GM21360 (cell line): ENCODE data around the gene PER3.

Experiments
- ATAC-seq: cut with Tn5 transposase; IDR thresholded peaks from one replicate; pipeline ENCODE4 v1.9.1; 2021; ENCODE audit warnings: mild to moderate bottlenecking, moderate library complexity; ENCODE audit not compliant: unreplicated experiment

The PER3 gene

GRCh38 chr1:7783826-7784491 is at the start of gene PER3:
Gene PER3 (plus strand): TSS chr1:7784291. CDS start chr1:7784878, 587 bp downstream.
- peak; percentile 90 for ATAC-seq

GRCh38 chr1:7738044-7738443 is 46.0 kb upstream of the PER3 start:
- no peak for ATAC-seq

- ATAC-seq: no peak
These were observed 40.7 kb upstream of the PER3 start for GRCh38 chr1:7743346-7743745.

- ATAC-seq: no peak
These were observed 39.2 kb upstream of the PER3 start for GRCh38 chr1:7744882-7745281.

- ATAC-seq: no peak
These were observed 38.3 kb upstream of the PER3 start for GRCh38 chr1:7745783-7746182.

GRCh38 chr1:7747605-7748004 is 36.5 kb upstream of the PER3 start:
- ATAC-seq: no peak

- no peak for ATAC-seq
These were observed 35.0 kb upstream of the PER3 start for GRCh38 chr1:7749126-7749525.

- no peak for ATAC-seq
These were observed 32.9 kb upstream of the PER3 start for GRCh38 chr1:7751174-7751573.

- no peak for ATAC-seq
These were observed 31.3 kb upstream of the PER3 start for GRCh38 chr1:7752512-7753417.

GRCh38 chr1:7753641-7754040 is 30.4 kb upstream of the PER3 start:
- no peak for ATAC-seq

GRCh38 chr1:7754234-7754633 is 29.9 kb upstream of the PER3 start:
- no peak for ATAC-seq

- no peak for ATAC-seq
These were observed 28.6 kb upstream of the PER3 start for GRCh38 chr1:7755448-7755847.

GRCh38 chr1:7760245-7760644 is 23.8 kb upstream of the PER3 start:
- ATAC-seq: no peak

- ATAC-seq: no peak
These were observed 23.0 kb upstream of the PER3 start for GRCh38 chr1:7761103-7761502.

- ATAC-seq: no peak
These were observed 16.9 kb upstream of the PER3 start for GRCh38 chr1:7767176-7767575.

- no peak for ATAC-seq
These were observed 15.5 kb upstream of the PER3 start for GRCh38 chr1:7768583-7768982.

GRCh38 chr1:7769673-7770412 is 14.2 kb upstream of the PER3 start:
- ATAC-seq: no peak

- no peak for ATAC-seq
These were observed 13.5 kb upstream of the PER3 start for GRCh38 chr1:7770669-7770996.

GRCh38 chr1:7770997-7771822 is 12.9 kb upstream of the PER3 start, which contains the start of gene VAMP3:
Gene VAMP3 (plus strand): TSS chr1:7771296. CDS start chr1:7771384, 88 bp downstream.
- peak; percentile 71 for ATAC-seq

GRCh38 chr1:7771823-7772299 is 12.2 kb upstream of the PER3 start:
- ATAC-seq: no peak

GRCh38 chr1:7777591-7777990 is 6.5 kb upstream of the PER3 start:
- ATAC-seq: no peak
